WTC11 (cell line): ENCODE data around the gene UBE2D2. TPM values are rescaled to one million over a fixed set of nuclear protein-coding genes. Genes with fewer than 3 reads are reported as not detected.

ENCODE experiments used
- ATAC-seq: fragments of 200-7000 bp; cut with Tn5 transposase; 2 replicates; pipeline ENCODE4 v1.10.0; 2021; ENCODE audit warnings: mild to moderate bottlenecking, moderate library complexity
- CTCF ChIA-PET: fragments of 300-600 bp; sonication (Branson Sonifier 250); formaldehyde crosslinking; loops from one replicate; lab custom pipeline; 2021; ENCODE audit warnings: antibody characterized with exemption; lab: Charles Lee
- POLR2A ChIA-PET: fragments of 350-600 bp; sonication (Branson Sonifier 250); formaldehyde crosslinking; loops from one replicate; lab custom pipeline; 2021; ENCODE audit warnings: antibody characterized with exemption; lab: Charles Lee
- DNase-seq: peaks from one replicate; pipeline ENCODE4 v3.0.0; 2021; ENCODE audit warnings: low spot score
- H3K27ac Mint-ChIP-seq: 2 replicates; pipeline ENCODE4 v1.8.0; 2021; ENCODE audit warnings: mixed read lengths
- H3K27me3 Mint-ChIP-seq: 2 replicates; pipeline ENCODE4 v1.8.0; 2021; ENCODE audit warnings: low read depth, mild to moderate bottlenecking, moderate library complexity, mixed read lengths
- H3K36me3 Mint-ChIP-seq: 2 replicates; pipeline ENCODE4 v1.8.0; 2021; ENCODE audit warnings: mixed read lengths
- H3K4me1 Mint-ChIP-seq: 2 replicates; pipeline ENCODE4 v1.8.0; 2022; ENCODE audit warnings: mixed read lengths
- H3K4me3 Mint-ChIP-seq: 2 replicates; pipeline ENCODE4 v1.8.0; 2021; ENCODE audit warnings: mild to moderate bottlenecking, moderate library complexity, mixed read lengths
- H3K9me3 Mint-ChIP-seq: 2 replicates; pipeline ENCODE4 v1.8.0; 2021; ENCODE audit warnings: mixed read lengths
- ARID4B ChIP-seq: sonication (generic); formaldehyde crosslinking; IDR thresholded peaks from 2 replicates; pipeline ENCODE4 v1.8.0; 2023; ENCODE audit warnings: missing genetic modification reagents, mild to moderate bottlenecking, borderline replicate concordance
- ELF4 ChIP-seq: sonication (generic); formaldehyde crosslinking; IDR thresholded peaks from 2 replicates; pipeline ENCODE4 v1.8.1; 2022; ENCODE audit warnings: low read depth, mild to moderate bottlenecking, moderate library complexity, missing genetic modification reagents
- EMX1 ChIP-seq: fragments of 250-450 bp; sonication (Bioruptor Pico); IDR thresholded peaks from 2 replicates; pipeline ENCODE4 v1.8.0; 2021; ENCODE audit warnings: mild to moderate bottlenecking
- IRF2 ChIP-seq: sonication (generic); formaldehyde crosslinking; IDR thresholded peaks from 2 replicates; pipeline ENCODE4 v1.8.0; 2022; ENCODE audit warnings: low read depth, missing genetic modification reagents, borderline replicate concordance
- OVOL2 ChIP-seq: fragments of 250-450 bp; sonication (Bioruptor Pico); IDR thresholded peaks from 2 replicates; pipeline ENCODE4 v1.9.0; 2021; ENCODE audit warnings: mild to moderate bottlenecking, borderline replicate concordance
- PREB ChIP-seq: sonication (generic); formaldehyde crosslinking; IDR thresholded peaks from 2 replicates; pipeline ENCODE4 v1.8.1; 2022; ENCODE audit warnings: mild to moderate bottlenecking, missing genetic modification reagents, moderate library complexity, borderline replicate concordance
- PRRX2 ChIP-seq: fragments of 250-450 bp; sonication (Bioruptor Pico); IDR thresholded peaks from 2 replicates; pipeline ENCODE4 v1.8.0; 2021; ENCODE audit warnings: mild to moderate bottlenecking
- SMAD4 ChIP-seq: sonication (generic); formaldehyde crosslinking; IDR thresholded peaks from 2 replicates; pipeline ENCODE4 v1.8.0; 2022; ENCODE audit warnings: mild to moderate bottlenecking, missing genetic modification reagents
- total RNA-seq: library from RNA; stranded (reverse); gene quantifications from 3 replicates; pipeline ENCODE4 v1.2.3, GENCODE V29; 2021
- TF ChIP-seq, protein P1 (sequence below): sonication (generic); formaldehyde crosslinking; IDR thresholded peaks from 2 replicates; pipeline ENCODE4 v1.8.1; 2023; ENCODE audit warnings: mild to moderate bottlenecking, moderate library complexity, missing genetic modification reagents
- TF ChIP-seq, protein P2 (sequence below): sonication (generic); formaldehyde crosslinking; IDR thresholded peaks from 2 replicates; pipeline ENCODE4 v1.8.1; 2023; ENCODE audit warnings: mild to moderate bottlenecking, missing genetic modification reagents, moderate library complexity
- TF ChIP-seq, protein P3 (sequence below): sonication (generic); formaldehyde crosslinking; IDR thresholded peaks from 2 replicates; pipeline ENCODE4 v1.8.1; 2023; ENCODE audit warnings: mild to moderate bottlenecking, missing genetic modification reagents

UBE2D2 gene
- total RNA-seq, 1 experiment from 2014 or later = 183 TPM

- TF ChIP-seq ARID4B (no peak), PREB (CRISPR knock-in tag) (no peak), OVOL2 (CRISPR knock-in tag) (no peak), SMAD4 (CRISPR knock-in tag) (no peak), EMX1 (no peak), PRRX2 (CRISPR knock-in tag) (no peak)
- TF ChIP-seq, protein P1, sequence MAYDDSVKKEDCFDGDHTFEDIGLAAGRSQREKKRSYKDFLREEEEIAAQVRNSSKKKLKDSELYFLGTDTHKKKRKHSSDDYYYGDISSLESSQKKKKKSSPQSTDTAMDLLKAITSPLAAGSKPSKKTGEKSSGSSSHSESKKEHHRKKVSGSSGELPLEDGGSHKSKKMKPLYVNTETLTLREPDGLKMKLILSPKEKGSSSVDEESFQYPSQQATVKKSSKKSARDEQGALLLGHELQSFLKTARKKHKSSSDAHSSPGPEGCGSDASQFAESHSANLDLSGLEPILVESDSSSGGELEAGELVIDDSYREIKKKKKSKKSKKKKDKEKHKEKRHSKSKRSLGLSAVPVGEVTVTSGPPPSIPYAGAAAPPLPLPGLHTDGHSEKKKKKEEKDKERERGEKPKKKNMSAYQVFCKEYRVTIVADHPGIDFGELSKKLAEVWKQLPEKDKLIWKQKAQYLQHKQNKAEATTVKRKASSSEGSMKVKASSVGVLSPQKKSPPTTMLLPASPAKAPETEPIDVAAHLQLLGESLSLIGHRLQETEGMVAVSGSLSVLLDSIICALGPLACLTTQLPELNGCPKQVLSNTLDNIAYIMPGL (CRISPR knock-in tag) = no peak
- TF ChIP-seq, protein P2, sequence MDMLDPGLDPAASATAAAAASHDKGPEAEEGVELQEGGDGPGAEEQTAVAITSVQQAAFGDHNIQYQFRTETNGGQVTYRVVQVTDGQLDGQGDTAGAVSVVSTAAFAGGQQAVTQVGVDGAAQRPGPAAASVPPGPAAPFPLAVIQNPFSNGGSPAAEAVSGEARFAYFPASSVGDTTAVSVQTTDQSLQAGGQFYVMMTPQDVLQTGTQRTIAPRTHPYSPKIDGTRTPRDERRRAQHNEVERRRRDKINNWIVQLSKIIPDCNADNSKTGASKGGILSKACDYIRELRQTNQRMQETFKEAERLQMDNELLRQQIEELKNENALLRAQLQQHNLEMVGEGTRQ = no peak
- TF ChIP-seq, all 79 proteins: peak for 0
Measured at GRCh38 chr5:139660923-139661814, 100.0 kb downstream of the UBE2D2 start (continued).

GRCh38 chr5:139662617-139663016 lies 101.5 kb downstream of the UBE2D2 start:
- H3K4me3 Mint-ChIP-seq = no peak overlapping the region
- no peak for DNase-seq
- no peaks in the 10 kb centered on the region for H3K9me3 Mint-ChIP-seq
- ATAC-seq = no peak
- TF ChIP-seq IRF2 (CRISPR knock-in tag) (no peak), ELF4 (CRISPR knock-in tag) (no peak)
- TF ChIP-seq, protein P3, sequence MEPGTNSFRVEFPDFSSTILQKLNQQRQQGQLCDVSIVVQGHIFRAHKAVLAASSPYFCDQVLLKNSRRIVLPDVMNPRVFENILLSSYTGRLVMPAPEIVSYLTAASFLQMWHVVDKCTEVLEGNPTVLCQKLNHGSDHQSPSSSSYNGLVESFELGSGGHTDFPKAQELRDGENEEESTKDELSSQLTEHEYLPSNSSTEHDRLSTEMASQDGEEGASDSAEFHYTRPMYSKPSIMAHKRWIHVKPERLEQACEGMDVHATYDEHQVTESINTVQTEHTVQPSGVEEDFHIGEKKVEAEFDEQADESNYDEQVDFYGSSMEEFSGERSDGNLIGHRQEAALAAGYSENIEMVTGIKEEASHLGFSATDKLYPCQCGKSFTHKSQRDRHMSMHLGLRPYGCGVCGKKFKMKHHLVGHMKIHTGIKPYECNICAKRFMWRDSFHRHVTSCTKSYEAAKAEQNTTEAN = no peak
- ChIA-PET CTCF (interaction anchor here (2.4 kb wide), 1 partner anchor 103 kb away, joined by 12 read pairs; no protein-coding TSS in a partner anchor), POLR2A (no interaction called here)
- H3K27me3 Mint-ChIP-seq = no peaks in the 10 kb centered on the region
- H3K4me1 Mint-ChIP-seq = peaks cover 71% of the 10 kb centered on the region
- no peaks in the 10 kb centered on the region for H3K36me3 Mint-ChIP-seq
- H3K27ac Mint-ChIP-seq = no peak overlapping the region
